Dendritic cell treated with granulocyte-macrophage colony-stimulating factor and Interleukin-4, amounts not matched to agents 40 ng/mL and 50 ng/mL, for 4 days (primary cell): ENCODE data around the gene UBAP1.
A peak's percentile ranks its signal among the peaks of the same experiment; 100 is the strongest.
"Not testable (repeated sequence)": the region's sequence is repeated elsewhere in the genome, so short reads cannot be mapped to it uniquely, and the experiment has no call there.

Experiments used
- H3K27ac Mint-ChIP-seq: one replicate; pipeline ENCODE4 v1.8.0; 2022; ENCODE audit warnings: mild to moderate bottlenecking, mixed read lengths
- H3K27me3 Mint-ChIP-seq: one replicate; pipeline ENCODE4 v1.8.0; 2022; ENCODE audit warnings: mild to moderate bottlenecking, mixed read lengths
- H3K36me3 Mint-ChIP-seq: one replicate; pipeline ENCODE4 v1.8.0; 2022; ENCODE audit warnings: low read depth, mixed read lengths
- H3K4me1 Mint-ChIP-seq: one replicate; pipeline ENCODE4 v1.8.0; 2022; ENCODE audit warnings: low read depth, mixed read lengths
- H3K4me3 Mint-ChIP-seq: one replicate; pipeline ENCODE4 v1.8.0; 2022; ENCODE audit warnings: mild to moderate bottlenecking, moderate library complexity, mixed read lengths
- H3K9me3 Mint-ChIP-seq: one replicate; pipeline ENCODE4 v1.8.0; 2022; ENCODE audit warnings: mixed read lengths
- intact Hi-C: fragments of 100-400 bp; cut with micrococcal nuclease; formaldehyde crosslinking; loops from one replicate; pipeline ENCODE4 v1.15.0; 2022

UBAP1 gene

GRCh38 chr9:34226144-34226760 lies 47.4 kb downstream of the UBAP1 start:
- H3K27me3 Mint-ChIP-seq, H3K27ac Mint-ChIP-seq, intact Hi-C loops, H3K4me1 Mint-ChIP-seq, H3K9me3 Mint-ChIP-seq, H3K4me3 Mint-ChIP-seq: not testable (repeated sequence)
- H3K36me3 Mint-ChIP-seq = peaks cover 29% of the 10 kb centered on the region

- H3K9me3 Mint-ChIP-seq = no peaks in the 10 kb centered on the region
Measured at GRCh38 chr9:34227445-34227844, 48.6 kb downstream of the UBAP1 start.

GRCh38 chr9:34230556-34230955 lies 51.7 kb downstream of the UBAP1 start:
- Mint-ChIP-seq H3K27me3 (no peaks in the 10 kb centered on the region), H3K9me3 (no peaks in the 10 kb centered on the region), H3K4me1 (no peaks in the 10 kb centered on the region), H3K4me3 (no peak overlapping the region), H3K27ac (no peak overlapping the region), H3K36me3 (peaks cover 31% of the 10 kb centered on the region)
- intact Hi-C loops = no loop called here

More at GRCh38 chr9:34227445-34227844, 48.6 kb downstream of the UBAP1 start:
- Mint-ChIP-seq H3K4me3 (no peak overlapping the region), H3K4me1 (no peaks in the 10 kb centered on the region), H3K36me3 (peaks cover 28% of the 10 kb centered on the region), H3K27me3 (no peaks in the 10 kb centered on the region), H3K27ac (no peak overlapping the region)
- intact Hi-C loops = no loop called here

GRCh38 chr9:34232201-34232600 lies 53.4 kb downstream of the UBAP1 start:
- no peaks in the 10 kb centered on the region for H3K9me3 Mint-ChIP-seq
- H3K27ac Mint-ChIP-seq = no peak overlapping the region
- no peak overlapping the region for H3K4me3 Mint-ChIP-seq
- H3K27me3 Mint-ChIP-seq = no peaks in the 10 kb centered on the region
- H3K4me1 Mint-ChIP-seq = no peaks in the 10 kb centered on the region
- intact Hi-C loops = no loop called here
- H3K36me3 Mint-ChIP-seq = peaks cover 47% of the 10 kb centered on the region

GRCh38 chr9:34233672-34234071 lies 54.8 kb downstream of the UBAP1 start:
- Mint-ChIP-seq H3K9me3 (no peaks in the 10 kb centered on the region), H3K4me1 (no peaks in the 10 kb centered on the region), H3K4me3 (no peak overlapping the region), H3K27ac (no peak overlapping the region), H3K27me3 (no peaks in the 10 kb centered on the region), H3K36me3 (peaks cover 62% of the 10 kb centered on the region)
- intact Hi-C loops = no loop called here

- intact Hi-C loops = no loop called here
- Mint-ChIP-seq H3K27me3 (no peaks in the 10 kb centered on the region), H3K36me3 (peaks cover 85% of the 10 kb centered on the region), H3K4me1 (peaks cover 6% of the 10 kb centered on the region), H3K4me3 (no peak overlapping the region), H3K9me3 (no peaks in the 10 kb centered on the region), H3K27ac (no peak overlapping the region)
Measured at GRCh38 chr9:34237836-34238235, 59.0 kb downstream of the UBAP1 start.

- H3K9me3 Mint-ChIP-seq = no peaks in the 10 kb centered on the region
- H3K27ac Mint-ChIP-seq = peak overlapping the region; percentile 48
- peaks cover 85% of the 10 kb centered on the region for H3K36me3 Mint-ChIP-seq
- intact Hi-C loops = no loop called here
- H3K4me1 Mint-ChIP-seq = peaks cover 6% of the 10 kb centered on the region
- H3K27me3 Mint-ChIP-seq = no peaks in the 10 kb centered on the region
- H3K4me3 Mint-ChIP-seq = no peak overlapping the region
Measured at GRCh38 chr9:34240006-34240405, 61.2 kb downstream of the UBAP1 start.

- no peak overlapping the region for H3K4me3 Mint-ChIP-seq
- no peak overlapping the region for H3K27ac Mint-ChIP-seq
- H3K4me1 Mint-ChIP-seq = peaks cover 6% of the 10 kb centered on the region
- no peaks in the 10 kb centered on the region for H3K9me3 Mint-ChIP-seq
- no peaks in the 10 kb centered on the region for H3K27me3 Mint-ChIP-seq
- intact Hi-C loops = no loop called here
- peaks cover 75% of the 10 kb centered on the region for H3K36me3 Mint-ChIP-seq
Measured at GRCh38 chr9:34242830-34243229, 64.0 kb downstream of the UBAP1 start.

- not testable (repeated sequence) for H3K4me1 Mint-ChIP-seq, H3K27ac Mint-ChIP-seq
Measured at GRCh38 chr9:34245212-34245611, 66.4 kb downstream of the UBAP1 start.

GRCh38 chr9:34246453-34246852 lies 67.6 kb downstream of the UBAP1 start:
- no peaks in the 10 kb centered on the region for H3K4me1 Mint-ChIP-seq
- peaks cover 81% of the 10 kb centered on the region for H3K36me3 Mint-ChIP-seq
- no peak overlapping the region for H3K4me3 Mint-ChIP-seq
- no peak overlapping the region for H3K27ac Mint-ChIP-seq
- H3K9me3 Mint-ChIP-seq = no peaks in the 10 kb centered on the region
- intact Hi-C loops = no loop called here
- no peaks in the 10 kb centered on the region for H3K27me3 Mint-ChIP-seq

More at GRCh38 chr9:34245212-34245611, 66.4 kb downstream of the UBAP1 start:
- H3K4me3 Mint-ChIP-seq, intact Hi-C loops, H3K27me3 Mint-ChIP-seq, H3K9me3 Mint-ChIP-seq: not testable (repeated sequence)
- peaks cover 79% of the 10 kb centered on the region for H3K36me3 Mint-ChIP-seq

GRCh38 chr9:34247782-34248181 lies 68.9 kb downstream of the UBAP1 start:
- intact Hi-C loops, H3K27me3 Mint-ChIP-seq, H3K9me3 Mint-ChIP-seq, H3K4me1 Mint-ChIP-seq, H3K27ac Mint-ChIP-seq, H3K4me3 Mint-ChIP-seq: not testable (repeated sequence)
- peaks cover 79% of the 10 kb centered on the region for H3K36me3 Mint-ChIP-seq

GRCh38 chr9:34249274-34249673 lies 70.4 kb downstream of the UBAP1 start:
- no peaks in the 10 kb centered on the region for H3K9me3 Mint-ChIP-seq
- H3K27me3 Mint-ChIP-seq = no peaks in the 10 kb centered on the region
- no peak overlapping the region for H3K4me3 Mint-ChIP-seq
- intact Hi-C loops = no loop called here
- peaks cover 76% of the 10 kb centered on the region for H3K36me3 Mint-ChIP-seq
- no peak overlapping the region for H3K27ac Mint-ChIP-seq
- no peaks in the 10 kb centered on the region for H3K4me1 Mint-ChIP-seq

GRCh38 chr9:34250721-34251120 lies 71.9 kb downstream of the UBAP1 start:
- Mint-ChIP-seq H3K4me3 (no peak overlapping the region), H3K4me1 (no peaks in the 10 kb centered on the region), H3K27me3 (no peaks in the 10 kb centered on the region), H3K36me3 (peaks cover 89% of the 10 kb centered on the region), H3K27ac (no peak overlapping the region), H3K9me3 (no peaks in the 10 kb centered on the region)
- intact Hi-C loops = loop anchor here (5.0 kb wide), 1 partner anchor 128 kb away; no protein-coding TSS in a partner anchor

GRCh38 chr9:34252016-34252415 lies 73.2 kb downstream of the UBAP1 start:
- no peak overlapping the region for H3K4me3 Mint-ChIP-seq
- no peaks in the 10 kb centered on the region for H3K9me3 Mint-ChIP-seq
- no peaks in the 10 kb centered on the region for H3K27me3 Mint-ChIP-seq
- H3K36me3 Mint-ChIP-seq = peaks cover 83% of the 10 kb centered on the region
- intact Hi-C loops = loop anchor here (5.0 kb wide), 1 partner anchor 130 kb away; no protein-coding TSS in a partner anchor
- no peak overlapping the region for H3K27ac Mint-ChIP-seq
- H3K4me1 Mint-ChIP-seq = no peaks in the 10 kb centered on the region
